HEK293T (cell line): ENCODE results near the gene ARMC6.

Experiments used
- ARNT ChIP-seq: fragments of 450-650 bp; IDR thresholded peaks from 2 replicates; pipeline ENCODE4 v1.6.1; 2017; ENCODE audit warnings: mild to moderate bottlenecking
- BHLHE40 ChIP-seq: fragments of 450-650 bp; IDR thresholded peaks from 2 replicates; pipeline ENCODE4 v1.6.1; 2016; ENCODE audit warnings: mild to moderate bottlenecking, moderate library complexity, borderline replicate concordance
- ELF4 ChIP-seq: fragments of 450-650 bp; IDR thresholded peaks from 2 replicates; pipeline ENCODE4 v1.6.1; 2017; ENCODE audit warnings: antibody characterized with exemption
- FOXK2 ChIP-seq: fragments of 450-650 bp; IDR thresholded peaks from 2 replicates; pipeline ENCODE4 v1.6.1; 2016; ENCODE audit warnings: mild to moderate bottlenecking
- LEF1 ChIP-seq: fragments of 450-650 bp; IDR thresholded peaks from 2 replicates; pipeline ENCODE4 v1.6.1; 2017; ENCODE audit warnings: mild to moderate bottlenecking, borderline replicate concordance
- NFRKB ChIP-seq: fragments of 450-650 bp; IDR thresholded peaks from 2 replicates; pipeline ENCODE4 v1.6.1; 2016; ENCODE audit warnings: mild to moderate bottlenecking, moderate library complexity
- SP1 ChIP-seq: fragments of 450-650 bp; IDR thresholded peaks from 2 replicates; pipeline ENCODE4 v1.6.1; 2017
- SUZ12 ChIP-seq: fragments of 450-650 bp; IDR thresholded peaks from 2 replicates; pipeline ENCODE4 v1.6.1; 2016; ENCODE audit warnings: mild to moderate bottlenecking

- no peak for TF ChIP-seq ELF4
- no peak for TF ChIP-seq ARNT
- TF ChIP-seq SP1: no peak
- TF ChIP-seq LEF1: no peak
- no peak for TF ChIP-seq FOXK2
- no peak for TF ChIP-seq BHLHE40
- TF ChIP-seq NFRKB: no peak
- no peak for TF ChIP-seq SUZ12
These were observed 48.1 kb upstream of the ARMC6 start for GRCh38 chr19:18985257-18985656.
